NCI-H187 (cell line): ENCODE data around the gene TRHDE.
A peak's percentile ranks its signal among the peaks of the same experiment; 100 is the strongest.

Source experiments
- DNase-seq, 2 experiments: peaks; one replicate each; lab custom pipeline; 2025; lab: John Stamatoyannopoulos, UW

Gene TRHDE

DNA sequence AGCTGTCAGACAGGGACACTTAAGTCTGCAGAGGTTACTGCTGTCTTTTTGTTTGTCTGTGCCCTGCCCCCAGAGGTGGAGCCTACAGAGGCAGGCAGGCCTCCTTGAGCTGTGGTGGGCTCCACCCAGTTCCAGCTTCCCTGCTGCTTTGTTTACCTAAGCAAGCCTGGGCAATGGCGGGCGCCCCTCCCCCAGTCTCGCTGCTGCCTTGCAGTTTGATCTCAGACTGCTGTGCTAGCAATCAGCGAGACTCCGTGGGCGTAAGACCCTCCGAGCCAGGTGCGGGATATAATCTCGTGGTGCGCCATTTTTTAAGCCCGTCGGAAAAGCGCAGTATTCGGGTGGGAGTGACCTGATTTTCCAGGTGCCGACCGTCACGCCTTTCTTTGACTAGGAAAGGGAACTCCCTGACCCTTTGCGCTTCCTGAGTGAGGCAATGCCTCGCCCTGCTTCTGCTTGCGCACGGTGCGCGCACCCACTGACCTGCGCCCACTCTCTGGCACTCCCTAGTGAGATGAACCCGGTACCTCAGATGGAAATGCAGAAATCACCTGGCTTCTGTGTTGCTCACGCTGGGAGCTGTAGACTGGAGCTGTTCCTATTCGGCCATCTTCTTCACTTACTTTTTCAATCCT lies 248.0 kb downstream of the TRHDE start:
- peak in 1 of 2 experiments; percentile 22 for DNase-seq

DNA sequence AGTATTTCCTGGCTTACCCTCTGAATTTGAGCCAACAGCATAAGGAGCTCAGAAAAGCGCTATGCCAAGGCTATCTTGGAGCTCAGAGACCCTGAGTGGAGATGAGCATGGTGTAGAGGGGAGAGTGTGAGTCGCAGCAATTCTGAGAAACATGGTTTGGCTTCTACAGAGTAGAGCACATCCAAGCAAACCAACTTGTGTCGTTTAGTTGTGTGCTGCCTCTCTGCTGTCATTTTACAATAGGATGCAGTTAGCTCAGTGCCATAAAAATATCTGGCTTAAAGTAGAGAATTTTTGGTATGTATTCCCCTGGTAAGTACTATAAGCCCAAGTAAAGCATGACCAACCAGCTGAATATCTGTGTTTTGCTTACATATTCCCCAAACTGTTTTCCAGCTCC lies 249.2 kb downstream of the TRHDE start:
- no peak for DNase-seq

DNA sequence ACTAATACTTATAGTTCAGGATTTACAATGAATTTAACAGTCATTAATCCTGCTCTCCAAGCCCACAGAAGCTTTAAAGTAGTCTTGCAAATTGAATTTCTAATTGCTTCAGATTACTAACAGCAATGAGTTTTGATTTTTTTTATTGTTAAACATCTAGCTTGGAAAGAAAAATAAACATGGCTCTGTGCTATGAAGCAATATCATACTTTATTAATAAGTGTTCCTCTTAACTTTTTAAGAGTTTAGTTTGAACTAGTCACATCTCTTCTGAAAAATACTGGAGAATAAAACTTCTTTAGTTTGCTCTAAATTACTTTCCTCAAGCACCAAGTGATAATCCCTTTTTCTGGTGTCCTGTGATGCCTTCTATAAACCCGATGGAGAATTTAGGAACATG lies 250.2 kb downstream of the TRHDE start:
- DNase-seq, result no peak

DNA sequence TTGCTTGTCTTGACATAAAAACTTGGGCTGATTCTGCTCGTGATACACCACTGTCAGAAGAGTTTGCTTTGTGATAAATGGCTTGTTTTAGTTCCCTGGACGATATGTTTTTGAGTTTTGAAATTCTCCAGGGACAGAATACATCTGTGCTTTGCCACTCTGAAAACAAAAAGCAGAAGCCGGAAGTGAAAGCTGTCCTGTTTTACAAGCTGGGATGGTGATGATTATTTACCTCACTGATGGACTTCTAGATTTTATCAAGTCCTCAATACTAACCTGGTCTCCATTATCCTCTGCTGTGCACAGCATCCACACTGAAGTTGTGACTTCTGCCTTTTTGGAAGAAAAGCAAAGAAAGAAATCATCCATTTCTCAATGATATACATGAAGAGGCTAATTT lies 251.6 kb downstream of the TRHDE start:
- no peak for DNase-seq

DNA sequence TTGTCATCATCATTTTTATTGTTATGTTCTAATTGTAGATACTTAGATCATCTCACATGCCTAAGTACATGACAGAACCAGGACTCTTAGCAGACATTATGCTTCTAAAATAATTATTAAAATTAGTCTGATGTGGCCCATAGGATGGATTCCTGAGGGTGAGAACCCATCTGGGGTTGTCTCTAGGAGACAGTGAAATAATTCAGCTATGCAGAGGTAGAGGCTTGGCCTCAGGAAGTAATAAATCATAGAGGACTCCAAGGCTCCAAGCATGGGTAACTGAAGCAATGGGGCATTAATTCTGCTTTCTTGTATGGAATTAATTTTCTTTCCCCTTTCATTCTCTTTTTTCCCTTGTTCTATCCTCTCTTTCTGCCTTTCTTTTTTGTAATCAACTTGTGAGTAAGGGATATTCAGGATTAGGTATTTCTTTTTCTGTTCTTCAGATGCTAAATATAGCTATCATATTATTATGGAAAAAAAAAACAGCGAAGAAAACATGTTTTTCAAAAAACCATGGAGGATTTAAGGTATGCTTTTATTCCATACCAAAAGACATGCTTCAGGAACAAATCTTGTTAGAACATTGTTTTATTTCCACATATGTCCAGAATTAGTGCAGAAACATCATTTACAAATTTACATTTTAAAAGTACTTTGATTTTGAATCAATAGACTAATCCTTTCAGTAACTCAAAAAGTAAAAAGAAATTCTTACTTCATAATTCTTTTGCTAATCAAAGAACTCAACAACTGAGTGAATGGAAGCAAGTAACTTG lies 263.2 kb downstream of the TRHDE start:
- no peak for DNase-seq

DNA sequence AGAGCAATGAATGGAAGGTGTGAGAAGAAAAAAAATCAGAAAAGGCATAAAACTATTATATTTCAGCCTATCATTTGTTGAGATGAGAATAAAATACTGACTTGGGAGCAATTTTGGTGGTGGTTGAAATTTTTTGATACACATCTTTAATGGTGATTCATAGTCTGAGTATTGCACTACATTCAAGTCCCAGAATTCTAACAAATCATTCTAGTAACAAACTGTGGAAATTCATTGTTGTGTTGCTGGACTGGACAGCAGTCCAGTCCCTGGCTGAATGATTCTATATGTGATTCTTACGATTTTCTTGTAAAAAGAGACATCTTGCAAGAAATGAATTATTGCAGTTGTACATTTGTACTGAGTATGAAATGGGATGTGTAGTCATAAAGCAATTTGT lies 268.6 kb downstream of the TRHDE start:
- DNase-seq, result no peak

DNA sequence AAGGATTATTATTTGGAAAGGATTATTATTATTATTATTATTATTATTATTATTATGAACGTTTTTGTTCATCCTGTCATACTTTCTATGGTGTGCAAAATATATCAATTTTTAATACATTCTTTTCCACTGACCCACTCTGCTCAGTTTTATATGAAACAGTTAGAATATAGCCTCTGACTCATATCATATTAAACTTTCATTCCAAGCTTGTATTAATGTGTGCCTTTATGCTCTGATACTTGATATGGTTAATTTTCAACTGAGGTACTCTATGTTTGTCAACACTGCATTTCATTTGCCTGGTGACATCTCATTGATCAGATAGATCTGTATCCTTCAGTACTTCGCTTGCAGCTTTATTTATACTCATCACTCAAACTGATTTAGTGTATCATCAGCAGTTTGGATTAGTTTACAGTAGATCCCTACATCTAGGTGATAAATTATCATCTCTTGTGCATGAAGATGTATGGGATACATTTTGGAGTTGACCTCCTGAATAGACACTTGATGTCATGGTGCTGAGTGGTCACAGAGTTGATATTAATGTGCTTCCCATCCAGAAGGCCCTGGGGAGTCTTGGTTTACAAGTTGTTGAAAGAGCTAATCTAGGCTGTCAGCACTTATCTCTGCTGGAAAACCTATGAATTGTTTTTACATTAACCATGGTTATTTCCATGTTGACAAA lies 271.8 kb downstream of the TRHDE start:
- peak; percentile 16 to 52 for DNase-seq

DNA sequence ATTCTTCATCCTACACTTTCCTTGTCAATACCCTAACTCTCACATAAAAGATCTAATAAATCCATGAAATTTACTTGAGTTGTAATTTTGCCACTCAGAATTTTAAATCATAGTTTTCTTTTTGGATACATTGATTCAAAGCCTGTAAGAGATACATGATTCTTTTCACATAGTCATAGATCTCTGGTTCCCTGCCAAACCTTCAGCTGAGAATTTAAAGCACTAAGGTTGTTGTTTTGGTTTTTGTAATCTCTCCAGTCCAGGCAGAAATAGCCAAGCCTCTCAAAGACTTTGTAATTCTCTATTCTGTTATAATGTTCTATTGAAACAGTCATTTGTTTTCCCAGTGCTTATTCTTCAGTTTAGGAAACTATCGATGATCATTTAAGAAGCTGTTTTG lies 273.9 kb downstream of the TRHDE start:
- no peak for DNase-seq

DNA sequence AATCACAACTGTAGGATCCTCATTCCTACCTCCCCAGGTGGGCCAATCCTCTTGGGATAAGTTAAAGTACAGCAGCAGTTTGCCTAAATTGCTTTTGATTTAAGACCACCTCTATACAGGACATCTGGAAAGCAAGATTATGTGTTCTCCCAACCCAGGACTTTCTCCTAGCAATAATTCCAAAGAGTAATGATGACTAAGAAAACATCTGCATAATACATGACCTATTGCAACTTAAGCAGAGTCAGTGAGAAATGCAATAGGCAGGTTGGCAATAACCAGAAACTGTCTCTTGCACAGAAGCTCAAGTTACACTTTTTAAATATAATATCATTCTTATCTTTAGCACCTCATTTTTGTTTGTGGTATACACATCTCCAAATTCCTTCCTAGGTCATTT lies 275.4 kb downstream of the TRHDE start:
- DNase-seq, result no peak

DNA sequence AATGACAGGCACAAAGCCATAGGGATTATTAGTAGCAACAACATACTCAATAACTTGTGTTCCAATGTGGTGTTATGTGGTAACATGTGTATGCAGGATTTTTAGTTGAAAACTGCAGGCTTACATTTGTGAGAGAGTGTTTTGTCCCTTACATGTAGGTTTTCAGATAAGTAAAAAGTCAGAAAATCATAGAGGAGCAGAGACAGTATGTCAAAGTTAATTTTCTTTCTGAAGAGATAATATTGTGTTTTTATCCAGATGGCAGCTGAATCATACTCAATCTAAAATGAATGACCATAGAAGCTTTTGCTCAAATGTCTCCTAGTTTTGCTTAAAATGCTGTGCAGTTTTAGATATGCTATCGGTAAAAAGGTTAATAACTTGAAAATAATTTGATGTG lies 277.0 kb downstream of the TRHDE start:
- DNase-seq, result no peak

DNA sequence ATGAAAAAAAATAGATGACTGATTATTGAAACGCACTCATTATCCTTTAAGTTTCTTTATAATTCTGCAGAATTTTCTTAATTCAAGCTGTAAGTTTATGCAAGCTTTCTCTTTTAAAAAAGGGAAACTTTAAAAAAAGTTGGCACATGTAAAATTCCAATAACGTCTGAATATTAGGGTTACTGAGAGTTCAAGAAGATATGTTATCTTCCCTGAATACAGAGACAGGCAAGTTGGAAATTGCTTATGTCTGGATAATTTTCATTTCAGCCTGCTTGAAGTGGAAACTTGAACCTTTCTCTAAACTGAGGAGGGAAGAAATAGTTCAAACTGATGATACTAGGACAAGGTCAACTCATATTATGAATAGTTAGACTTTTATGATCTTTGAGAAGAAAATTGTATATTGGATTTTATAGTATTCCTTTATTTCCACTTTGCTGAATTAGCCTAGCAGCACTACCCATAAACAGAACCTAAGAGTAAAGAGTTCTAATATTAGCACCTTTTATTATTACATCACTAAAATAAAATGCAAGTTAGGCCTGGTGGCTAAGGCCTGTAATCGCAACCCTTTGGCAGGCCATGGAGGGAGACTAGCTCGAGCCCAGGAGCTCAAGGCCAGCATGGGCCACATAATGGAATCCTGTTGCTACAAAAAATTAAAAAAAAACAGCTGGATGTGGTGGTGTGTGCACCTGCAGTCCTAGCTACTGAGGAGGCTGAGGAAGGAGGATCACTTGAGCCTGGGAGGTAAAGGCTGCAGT lies 288.0 kb downstream of the TRHDE start:
- no peak for DNase-seq

DNA sequence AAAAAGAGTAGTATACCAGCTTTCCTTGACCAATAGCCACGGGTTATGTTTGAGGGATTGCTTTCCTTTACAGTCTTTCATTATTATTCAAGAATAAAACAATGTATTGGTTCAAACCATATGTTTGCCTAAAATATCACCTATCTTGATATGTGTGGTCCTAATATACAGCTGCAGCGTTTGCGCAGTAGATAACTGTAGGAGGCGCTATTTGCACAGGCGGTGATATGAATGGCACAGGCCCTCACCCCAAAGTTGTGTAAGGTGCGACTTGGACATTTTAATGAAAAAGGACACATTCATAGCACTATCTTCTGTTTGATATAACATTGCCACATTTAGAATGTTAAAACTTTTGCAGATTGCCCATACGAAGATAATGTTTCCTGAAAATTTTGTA lies 298.4 kb downstream of the TRHDE start:
- peak in 1 of 2 experiments; percentile 3 for DNase-seq

DNA sequence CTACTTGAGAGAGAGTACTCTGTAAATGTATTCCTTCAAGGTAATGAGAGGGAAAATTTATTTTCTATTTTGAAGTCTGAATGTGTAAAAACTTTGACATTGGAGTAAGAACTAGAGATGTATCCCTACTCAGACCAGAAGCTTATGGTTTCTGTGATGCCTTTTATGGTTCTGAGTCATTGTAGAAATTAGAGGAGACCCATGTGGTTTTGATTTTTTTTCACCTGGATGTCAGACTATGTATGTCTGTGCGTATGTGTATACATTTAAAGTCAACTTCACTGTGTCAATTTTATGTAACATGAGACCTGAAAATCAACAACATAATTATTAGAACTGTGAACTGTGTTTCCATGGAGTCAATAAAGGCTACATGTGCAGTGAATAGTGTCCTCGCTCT lies 302.0 kb downstream of the TRHDE start:
- no peak for DNase-seq

DNA sequence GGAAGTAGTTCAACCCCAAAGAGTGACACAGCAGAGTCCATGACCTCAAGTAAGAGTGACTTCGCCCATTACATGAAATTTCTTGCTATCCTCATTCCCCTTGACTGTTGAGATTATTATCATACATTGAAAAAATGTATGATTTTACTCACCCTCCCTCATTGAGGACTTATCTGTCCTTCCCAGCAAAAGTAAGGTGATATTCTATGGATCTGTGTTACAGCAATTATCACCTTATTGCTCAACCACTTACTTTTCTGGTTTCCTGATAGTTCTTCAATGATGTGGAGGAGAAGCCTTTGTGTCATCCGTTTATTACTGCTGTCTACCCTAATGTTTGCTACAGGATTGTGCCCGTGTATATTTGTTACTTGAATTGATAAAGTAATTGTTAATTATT lies 306.2 kb downstream of the TRHDE start:
- no peak for DNase-seq

DNA sequence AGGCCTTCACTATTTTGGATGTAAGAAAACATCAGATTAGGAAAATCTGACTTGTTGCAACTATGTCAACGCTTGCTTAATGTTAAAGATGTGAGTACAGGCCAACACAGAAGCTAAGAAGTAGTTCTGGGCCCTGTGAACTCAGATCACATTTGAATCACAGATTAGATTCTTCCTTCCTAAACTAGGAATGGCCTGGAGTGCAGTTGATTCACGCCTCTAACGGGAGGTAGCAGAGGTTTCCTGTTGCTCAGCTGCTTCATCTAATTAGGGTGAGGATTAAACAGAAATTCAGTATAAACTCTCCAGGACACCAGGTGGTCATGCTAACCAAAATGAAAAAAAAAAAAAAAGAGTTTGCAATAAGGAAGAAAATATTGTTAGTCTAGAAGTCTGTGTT lies 314.3 kb downstream of the TRHDE start:
- no peak for DNase-seq

DNA sequence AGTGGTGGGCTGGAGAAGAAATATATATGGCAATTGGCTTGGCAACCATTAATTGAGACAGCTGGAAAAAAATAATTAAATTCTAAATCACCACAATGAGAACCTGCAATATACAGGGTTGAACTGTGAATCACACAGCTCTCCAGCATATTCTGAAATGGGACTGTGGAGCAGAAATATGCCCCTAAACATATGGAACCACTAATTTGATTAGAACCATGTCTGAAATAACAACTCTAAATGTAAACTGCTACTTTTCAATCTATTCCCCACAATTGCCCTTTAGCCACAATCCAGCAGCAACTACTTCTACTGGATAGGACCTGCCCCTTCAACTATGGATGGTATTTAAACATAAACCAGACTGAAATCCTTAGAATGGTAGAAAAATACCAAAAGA lies 330.4 kb downstream of the TRHDE start:
- DNase-seq, result no peak

DNA sequence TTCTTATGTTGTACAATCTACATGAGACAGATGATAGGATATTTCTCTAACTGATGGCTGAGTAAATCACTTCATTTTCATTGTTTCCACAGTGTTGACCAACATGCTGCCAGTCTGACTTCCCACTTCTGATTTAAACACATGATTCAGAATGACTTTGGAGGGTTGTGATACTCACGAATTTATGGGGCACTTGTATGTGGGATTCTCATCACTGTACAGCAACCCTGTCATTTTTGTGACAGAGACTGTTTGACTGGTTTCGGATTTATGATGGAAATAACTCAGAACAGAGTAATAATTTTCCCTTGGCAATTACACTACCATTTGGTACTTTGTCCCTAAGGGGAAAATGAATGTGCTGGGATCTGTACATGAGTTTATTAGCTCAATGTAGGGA lies 333.8 kb downstream of the TRHDE start:
- DNase-seq, result no peak

DNA sequence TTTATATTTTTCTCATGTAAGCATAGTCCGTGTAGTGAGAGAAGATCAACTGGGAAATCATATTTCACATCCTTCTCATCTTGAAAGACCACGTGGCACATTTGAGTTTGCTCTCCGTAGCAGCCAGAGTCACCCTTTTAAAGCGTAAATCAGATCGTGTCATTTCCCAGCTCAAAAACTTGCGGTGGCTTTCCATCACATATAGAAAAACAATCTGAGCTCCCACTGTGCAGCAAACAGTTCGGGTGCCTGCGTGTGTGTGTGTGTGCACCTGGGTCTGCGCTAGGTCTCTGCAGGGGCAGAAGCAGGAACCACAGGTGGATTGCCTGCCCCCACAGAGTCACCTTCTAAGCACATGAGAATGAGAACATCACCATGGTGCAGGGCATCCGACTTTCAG lies 338.2 kb downstream of the TRHDE start:
- peak in 1 of 2 experiments; percentile 36 for DNase-seq

DNA sequence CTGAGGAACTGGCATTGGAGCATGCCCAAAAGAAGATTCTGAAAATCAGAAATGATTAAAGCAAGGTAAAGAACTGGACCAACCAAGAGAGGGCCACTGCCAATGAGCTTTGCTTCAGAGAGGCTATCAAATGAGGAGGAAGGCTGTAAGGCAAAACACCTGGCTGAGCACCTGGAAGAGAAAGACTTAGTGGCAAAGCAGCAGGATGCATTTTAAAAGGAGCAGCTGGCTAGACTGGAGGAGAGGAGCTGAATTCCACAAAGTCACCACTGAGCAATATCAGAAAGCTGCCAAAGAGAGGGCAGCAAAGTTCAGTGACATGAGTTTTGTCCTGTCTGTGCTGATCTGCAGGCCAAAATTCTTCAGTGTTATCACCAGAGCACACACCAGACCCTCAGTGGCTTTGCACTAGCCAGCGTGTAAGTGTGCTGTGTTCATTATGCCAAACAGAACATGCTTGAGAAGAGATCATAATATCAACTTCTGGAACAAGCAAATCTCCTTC lies 338.7 kb downstream of the TRHDE start:
- no peak for DNase-seq

DNA sequence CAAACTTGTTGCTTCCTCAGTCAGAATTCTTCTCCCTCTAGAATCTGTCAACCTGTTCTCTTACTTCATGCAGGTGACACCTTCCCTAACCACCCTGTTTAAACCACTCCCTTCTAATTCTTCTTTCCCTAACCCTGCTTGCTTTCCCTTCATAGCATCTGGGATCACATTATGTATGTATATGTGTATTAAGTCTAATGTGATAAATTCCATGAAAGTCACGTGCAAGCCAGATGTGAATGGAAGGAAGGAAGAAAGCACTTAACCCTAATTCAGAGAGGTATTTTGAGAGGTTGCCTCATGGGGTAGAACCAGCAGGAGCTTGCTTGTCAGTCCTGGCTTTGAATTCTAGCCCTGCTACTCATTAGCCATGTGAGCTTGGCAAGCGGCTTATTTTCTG lies 340.0 kb downstream of the TRHDE start:
- DNase-seq, result no peak

DNA sequence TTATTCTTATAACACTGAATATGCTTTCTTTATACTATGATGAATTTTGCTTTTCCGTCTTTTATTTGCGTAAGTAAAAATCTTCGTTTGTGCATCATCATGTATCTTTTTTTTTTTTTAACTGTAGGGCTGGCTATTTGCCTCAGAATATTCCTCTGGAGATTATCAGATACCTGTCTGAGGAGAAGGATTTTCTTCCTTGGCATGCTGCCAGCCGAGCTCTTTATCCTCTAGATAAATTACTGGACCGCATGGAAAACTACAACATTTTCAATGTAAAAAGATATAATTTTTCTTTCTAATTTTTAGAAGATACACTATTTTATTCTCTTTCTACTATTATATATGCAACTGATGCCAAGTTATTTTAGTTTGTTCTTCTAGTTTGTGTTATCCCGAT lies 346.6 kb downstream of the TRHDE start:
- DNase-seq, result no peak

DNA sequence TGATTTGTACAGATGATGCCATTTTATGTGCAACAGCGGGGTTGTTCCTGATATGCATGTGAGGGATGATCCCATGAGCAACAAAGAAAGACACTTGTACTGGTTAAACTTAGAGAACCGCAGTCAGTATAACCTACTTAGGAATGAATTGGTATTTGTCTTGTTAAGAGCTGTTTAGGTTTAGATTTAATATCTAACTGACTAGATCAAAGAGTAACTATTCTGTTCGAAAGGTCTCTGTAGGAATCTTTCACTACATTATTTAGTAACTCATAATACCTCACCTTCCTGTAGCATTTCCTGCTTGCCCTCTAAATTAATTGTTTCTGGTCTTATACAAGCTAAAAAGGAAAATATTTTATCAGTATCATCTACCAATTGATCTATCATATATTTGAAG lies 350.4 kb downstream of the TRHDE start:
- no peak for DNase-seq
